GM12874 (cell line): ENCODE data around the gene MRPL3.

Experiments used
- CTCF ChIP-seq: IDR thresholded peaks from 2 replicates; pipeline ENCODE4 v1.5.1; 2011; ENCODE audit warnings: low read depth, mild to moderate bottlenecking, control low read depth, low read length, moderate library complexity; ENCODE audit not compliant: insufficient read depth

The MRPL3 gene

GRCh38 chr3:131417751-131418150 lies 85.0 kb downstream of the MRPL3 start:
- no peak for TF ChIP-seq CTCF
